Liver (tissue), 9 donors: Measurements from ENCODE around the gene SHB. TPM values are rescaled to one million over a fixed set of nuclear protein-coding genes. Genes with fewer than 3 reads are reported as not detected.
A peak's percentile ranks its signal among the peaks of the same experiment; 100 is the strongest.

Source experiments
- DNase-seq: peaks from one replicate; pipeline ENCODE4 v3.0.0-alpha.2; 2017; ENCODE audit warnings: low spot score
- H3K27ac ChIP-seq, 2 donors: one replicate each; pipeline ENCODE4 v1.7.0; 2013; ENCODE audit warnings: inconsistent platforms in 2 of 2, low read length in 2 of 2, control low read depth in 1 of 2, low read depth in 1 of 2, mild to moderate bottlenecking in 1 of 2
- H3K27me3 ChIP-seq, 4 donors: one replicate each; pipeline versions ENCODE4 v1.6.1 to v1.7.0; 2013; ENCODE audit warnings: low read length in 3 of 4, inconsistent platforms in 1 of 4, mild to moderate bottlenecking in 1 of 4, moderate library complexity in 1 of 4; ENCODE audit not compliant: control insufficient read depth in 4 of 4, insufficient read depth in 4 of 4
- H3K36me3 ChIP-seq, 4 donors: one replicate each; pipeline versions ENCODE4 v1.6.1 to v1.7.0; 2013; ENCODE audit warnings: low read length in 3 of 4, mild to moderate bottlenecking in 3 of 4, low read depth in 1 of 4, moderate library complexity in 1 of 4; ENCODE audit not compliant: control insufficient read depth in 4 of 4, insufficient read depth in 3 of 4
- H3K4me1 ChIP-seq, 4 donors: one replicate each; pipeline versions ENCODE4 v1.6.1 to v1.7.0; 2013; ENCODE audit warnings: low read length in 3 of 4, mild to moderate bottlenecking in 3 of 4, moderate library complexity in 1 of 4; ENCODE audit not compliant: control insufficient read depth in 4 of 4, insufficient read depth in 4 of 4
- H3K4me3 ChIP-seq, 3 donors: one replicate each; pipeline versions ENCODE4 v1.6.1 to v1.7.0; 2013; ENCODE audit warnings: low read length in 3 of 3, control low read depth in 1 of 3, low read depth in 1 of 3, mild to moderate bottlenecking in 1 of 3
- H3K9ac ChIP-seq, 2 donors: one replicate each; pipeline ENCODE4 v1.7.0; 2013; ENCODE audit warnings: low read length in 2 of 2, mild to moderate bottlenecking in 2 of 2, moderate library complexity in 2 of 2, control low read depth in 1 of 2, low read depth in 1 of 2
- H3K9me3 ChIP-seq, 4 donors: one replicate each; pipeline versions ENCODE4 v1.6.1 to v1.7.0; 2013; ENCODE audit warnings: low read length in 3 of 4; ENCODE audit not compliant: control insufficient read depth in 4 of 4
- CTCF ChIP-seq: fragments of 150-350 bp; IDR thresholded peaks from 2 replicates; pipeline ENCODE4 v1.5.1; 2017; ENCODE audit warnings: improper control_type of control experiment, low read depth, low read length; ENCODE audit not compliant: missing input control
- EGR1 ChIP-seq, 2 donors: IDR thresholded peaks; 2 replicates each; pipeline ENCODE4 v1.6.1; 2016 to 2018; ENCODE audit warnings: antibody characterized with exemption in 2 of 2, low read depth in 2 of 2
- FOXA2 ChIP-seq: IDR thresholded peaks from 2 replicates; pipeline ENCODE4 v1.6.1; 2016; ENCODE audit warnings: antibody characterized with exemption
- GABPA ChIP-seq, 2 donors: IDR thresholded peaks in 1 of 2; conservative IDR thresholded peaks in 1 of 2; 2 replicates each; pipeline ENCODE4 v1.6.1; 2016; ENCODE audit warnings: antibody characterized with exemption in 2 of 2, mild to moderate bottlenecking in 1 of 2, moderate library complexity in 1 of 2
- HNF4A ChIP-seq, 2 donors: conservative IDR thresholded peaks; 2 replicates each; pipeline ENCODE4 v1.6.1; 2016; ENCODE audit warnings: antibody characterized with exemption in 2 of 2, mild to moderate bottlenecking in 2 of 2
- HNF4G ChIP-seq: IDR thresholded peaks from 2 replicates; pipeline ENCODE4 v1.6.1; 2016; ENCODE audit warnings: antibody characterized with exemption
- JUND ChIP-seq, 2 donors: IDR thresholded peaks; 2 replicates each; pipeline ENCODE4 v1.6.1; 2016; ENCODE audit warnings: antibody characterized with exemption in 2 of 2
- NR2F2 ChIP-seq: IDR thresholded peaks from 2 replicates; pipeline ENCODE4 v1.6.1; 2016; ENCODE audit warnings: antibody characterized with exemption
- REST ChIP-seq: IDR thresholded peaks from 2 replicates; pipeline ENCODE4 v1.6.1; 2016; ENCODE audit warnings: antibody characterized with exemption, mild to moderate bottlenecking
- RXRA ChIP-seq, 2 donors: IDR thresholded peaks; 2 replicates each; pipeline ENCODE4 v1.6.1; 2017 to 2018; ENCODE audit warnings: antibody characterized with exemption in 2 of 2, mild to moderate bottlenecking in 1 of 2
- SP1 ChIP-seq: IDR thresholded peaks from 2 replicates; pipeline ENCODE4 v1.6.1; 2018; ENCODE audit warnings: antibody characterized with exemption, mild to moderate bottlenecking
- TAF1 ChIP-seq: conservative IDR thresholded peaks from 2 replicates; pipeline ENCODE4 v1.6.1; 2016; ENCODE audit warnings: antibody characterized with exemption, mild to moderate bottlenecking
- YY1 ChIP-seq: IDR thresholded peaks from 2 replicates; pipeline ENCODE4 v1.6.1; 2016; ENCODE audit warnings: antibody characterized with exemption, mild to moderate bottlenecking
- ZBTB33 ChIP-seq: IDR thresholded peaks from 2 replicates; pipeline ENCODE4 v1.6.1; 2016; ENCODE audit warnings: antibody characterized with exemption
- WGBS: extraction: QIAGEN DNeasy Blood & Tissue Kit; methylation state at CpG from one replicate; pipeline ENCODE4 v1.1.7; 2013; 5-methylcytosine and 5-hydroxymethylcytosine counted together
- polyA plus RNA-seq, 2 donors: library from polyadenylated mRNA; stranded (reverse) in 1 of 2; unstranded in 1 of 2; fragments of 200-250 nt in 1 of 2; fragments of >200 nt in 1 of 2; fragmentation: Nextera tagmentation in 1 of 2; extraction: Ambion mirVana in 1 of 2; gene quantifications; one replicate each; pipeline versions ENCODE4 v1.2.1 to v1.2.3, GENCODE V29; 2013 to 2015
- total RNA-seq, 2 donors: library from RNA; depleted of rRNA; stranded (reverse); fragments of >200 nt; gene quantifications; one replicate each; pipeline ENCODE4 v1.2.3, GENCODE V29; 2014
- TF ChIP-seq, protein P1 (sequence below): IDR thresholded peaks from 2 replicates; pipeline ENCODE4 v1.6.1; 2016; ENCODE audit warnings: antibody characterized with exemption
- donor health status: healthy.
- donor health status: healthy.
- donor health status: healthy.
- donor health status: healthy.
- donor health status: healthy.

The SHB gene
- total and polyA plus RNA-seq, 4 donors: 3.4 to 17.3 (median 7.0) TPM

GRCh38 chr9:38057416-38058195 lies 11.4 kb downstream of the SHB start:
- TF ChIP-seq NR2F2: no peak
- TF ChIP-seq SP1: no peak
- no peak for TF ChIP-seq HNF4G
- no peak for TF ChIP-seq YY1
- TF ChIP-seq CTCF: no peak
- no peak for TF ChIP-seq HNF4A (conservative IDR thresholded peaks at IDR 0.05)
- TF ChIP-seq REST: no peak
- no peak for TF ChIP-seq ZBTB33
- TF ChIP-seq FOXA2: no peak
- no peak for TF ChIP-seq EGR1 (IDR thresholded peaks at IDR 0.05; ENCODE audit: low read depth in 2 of 2)
- TF ChIP-seq, protein P1, sequence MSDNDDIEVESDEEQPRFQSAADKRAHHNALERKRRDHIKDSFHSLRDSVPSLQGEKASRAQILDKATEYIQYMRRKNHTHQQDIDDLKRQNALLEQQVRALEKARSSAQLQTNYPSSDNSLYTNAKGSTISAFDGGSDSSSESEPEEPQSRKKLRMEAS: no peak
- TF ChIP-seq GABPA (IDR thresholded peaks at IDR 0.05 in 1 of 2, conservative IDR thresholded peaks at IDR 0.05 in 1 of 2): no peak
- TF ChIP-seq TAF1: no peak
- TF ChIP-seq RXRA (IDR thresholded peaks at IDR 0.05): no peak
- no peak for TF ChIP-seq JUND (IDR thresholded peaks at IDR 0.05)
- Histone ChIP-seq H3K27me3 (no peaks in the 10 kb centered on the region), H3K9me3 (no peaks in the 10 kb centered on the region), H3K27ac (peak overlapping the region; percentile 65 to 88), H3K4me1 (peaks cover 30 to 74% (median 61%) of the 10 kb centered on the region in 4 donors), H3K9ac (no peak overlapping the region), H3K36me3 (peaks cover 0 to 2% (median 0%) of the 10 kb centered on the region in 4 donors), H3K4me3 (no peak overlapping the region)
- WGBS: 57% methylated on average over 7 of the region's 7 CpGs
- no peak for DNase-seq

GRCh38 chr9:38054653-38055052 lies 14.4 kb downstream of the SHB start:
- H3K27me3 ChIP-seq: no peaks in the 10 kb centered on the region
- WGBS: 48% methylated on average over 3 of the region's 3 CpGs
- no peak for DNase-seq
- peaks cover 0 to 3% (median 0%) of the 10 kb centered on the region in 4 donors for H3K36me3 ChIP-seq
- peak overlapping the region in 1 of 2 donors; percentile 34 for H3K27ac ChIP-seq
- H3K4me1 ChIP-seq: peaks cover 20 to 53% (median 40%) of the 10 kb centered on the region in 4 donors
- no peak overlapping the region for H3K4me3 ChIP-seq
- no peaks in the 10 kb centered on the region for H3K9me3 ChIP-seq
- no peak for TF ChIP-seq FOXA2
- peak in 1 of 2 donors; percentile 6 for TF ChIP-seq HNF4A (conservative IDR thresholded peaks at IDR 0.05)
- no peak overlapping the region for H3K9ac ChIP-seq
